ENCODE data around the gene GMPR2.

Gene GMPR2

GRCh38 chr14:24238527-24239037 lies 5.9 kb downstream of the GMPR2 start:
- Histone ChIP-seq H2BK15ac (ENCODE audit: low read depth, poor library complexity, severe bottlenecking) (no peak overlapping the region), H3K27me3 (ENCODE audit: control insufficient read depth in 1 of 2, insufficient read depth in 1 of 2, low read length in 2 of 2) (no peaks in the 10 kb centered on the region), H3K4ac (ENCODE audit: low read depth in 1 of 2, low read length in 2 of 2) (no peak overlapping the region), H3K4me1 (ENCODE audit: control insufficient read depth, insufficient read depth, low read depth, low read length) (peaks cover 17% of the 10 kb centered on the region), H3K18ac (ENCODE audit: low read depth in 1 of 2, low read length in 2 of 2) (no peak overlapping the region), H3K4me2 (ENCODE audit: low read length, poor library complexity, severe bottlenecking) (no peak overlapping the region), H2BK5ac (ENCODE audit: low read depth, low read length, poor library complexity, severe bottlenecking) (no peak overlapping the region), H3K27ac (ENCODE audit: low read length, poor library complexity, severe bottlenecking) (no peak overlapping the region), H3K9ac (ENCODE audit: low read length) (peak overlapping the region; percentile 91), H4K91ac (ENCODE audit: low read length) (no peak overlapping the region), H2AFZ (ENCODE audit: low read depth, low read length) (no peak overlapping the region), H3K14ac (ENCODE audit: low read length in 2 of 2) (no peak overlapping the region), H3K9me3 (ENCODE audit: control insufficient read depth, low read length) (no peaks in the 10 kb centered on the region), H2AK5ac (ENCODE audit: low read length, severe bottlenecking) (no peak overlapping the region), H2BK12ac (ENCODE audit: low read length in 2 of 2) (no peak overlapping the region), H2BK120ac (ENCODE audit: low read depth, low read length) (no peak overlapping the region), H3K36me3 (ENCODE audit: control insufficient read depth in 1 of 2, insufficient read depth in 2 of 2, low read depth in 1 of 2, low read length in 2 of 2) (peaks cover 42 to 73% of the 10 kb centered on the region in 2 experiments), H4K8ac (ENCODE audit: low read length) (no peak overlapping the region), H3K23ac (ENCODE audit: low read length in 2 of 2) (no peak overlapping the region), H3K79me1 (replicated peaks; ENCODE audit: low read length, poor library complexity, severe bottlenecking) (peaks cover 35% of the 10 kb centered on the region), H3K4me3 (ENCODE audit: insufficient read depth in 1 of 2, low read depth in 1 of 2, low read length in 2 of 2) (no peak overlapping the region)
- no peak for DNase-seq
- 95% methylated on average over 5 of the region's 5 CpGs for WGBS

- Histone ChIP-seq H3K4ac (ENCODE audit: low read depth in 1 of 2, low read length in 2 of 2) (no peak overlapping the region), H3K79me1 (replicated peaks; ENCODE audit: low read length, poor library complexity, severe bottlenecking) (peaks cover 31% of the 10 kb centered on the region), H3K27me3 (ENCODE audit: control insufficient read depth in 1 of 2, insufficient read depth in 1 of 2, low read length in 2 of 2) (no peaks in the 10 kb centered on the region), H2BK120ac (ENCODE audit: low read depth, low read length) (no peak overlapping the region), H4K91ac (ENCODE audit: low read length) (no peak overlapping the region), H3K18ac (ENCODE audit: low read depth in 1 of 2, low read length in 2 of 2) (no peak overlapping the region), H2BK15ac (ENCODE audit: low read depth, poor library complexity, severe bottlenecking) (no peak overlapping the region), H3K4me2 (ENCODE audit: low read length, poor library complexity, severe bottlenecking) (no peak overlapping the region), H3K14ac (ENCODE audit: low read length in 2 of 2) (no peak overlapping the region), H2BK5ac (ENCODE audit: low read depth, low read length, poor library complexity, severe bottlenecking) (no peak overlapping the region), H3K23ac (ENCODE audit: low read length in 2 of 2) (no peak overlapping the region), H3K9me3 (ENCODE audit: control insufficient read depth, low read length) (no peaks in the 10 kb centered on the region), H3K36me3 (ENCODE audit: control insufficient read depth in 1 of 2, insufficient read depth in 2 of 2, low read depth in 1 of 2, low read length in 2 of 2) (peaks cover 42 to 59% of the 10 kb centered on the region in 2 experiments), H3K4me1 (ENCODE audit: control insufficient read depth, insufficient read depth, low read depth, low read length) (peaks cover 18% of the 10 kb centered on the region), H4K8ac (ENCODE audit: low read length) (no peak overlapping the region), H3K9ac (ENCODE audit: low read length) (peak overlapping the region; percentile 91), H2AK5ac (ENCODE audit: low read length, severe bottlenecking) (no peak overlapping the region), H3K4me3 (ENCODE audit: insufficient read depth in 1 of 2, low read depth in 1 of 2, low read length in 2 of 2) (peak overlapping the region in 1 of 2 experiments; percentile 97), H2AFZ (ENCODE audit: low read depth, low read length) (no peak overlapping the region), H3K27ac (ENCODE audit: low read length, poor library complexity, severe bottlenecking) (no peak overlapping the region), H2BK12ac (ENCODE audit: low read length in 2 of 2) (no peak overlapping the region)
- 98% methylated on average over 9 of the region's 9 CpGs for WGBS
- no peak for DNase-seq
Measured at GRCh38 chr14:24240110-24240918, 7.6 kb downstream of the GMPR2 start.

GRCh38 chr14:24241829-24242443 lies 9.2 kb downstream of the GMPR2 start:
- Histone ChIP-seq H3K27ac (ENCODE audit: low read length, poor library complexity, severe bottlenecking) (peak overlapping the region; percentile 100), H4K91ac (ENCODE audit: low read length) (peak overlapping the region; percentile 72), H3K9ac (ENCODE audit: low read length) (peak overlapping the region; percentile 91), H3K23ac (ENCODE audit: low read length in 2 of 2) (peak overlapping the region in 1 of 2 experiments; percentile 82), H3K79me1 (replicated peaks; ENCODE audit: low read length, poor library complexity, severe bottlenecking) (peaks cover 21% of the 10 kb centered on the region), H2AK5ac (ENCODE audit: low read length, severe bottlenecking) (peak overlapping the region; percentile 77), H3K4ac (ENCODE audit: low read depth in 1 of 2, low read length in 2 of 2) (peak overlapping the region; percentile 90 to 96), H3K36me3 (ENCODE audit: control insufficient read depth in 1 of 2, insufficient read depth in 2 of 2, low read depth in 1 of 2, low read length in 2 of 2) (peaks cover 32 to 43% of the 10 kb centered on the region in 2 experiments), H3K18ac (ENCODE audit: low read depth in 1 of 2, low read length in 2 of 2) (peak overlapping the region; percentile 94), H3K4me2 (ENCODE audit: low read length, poor library complexity, severe bottlenecking) (peak overlapping the region; percentile 94), H3K4me1 (ENCODE audit: control insufficient read depth, insufficient read depth, low read depth, low read length) (peaks cover 18% of the 10 kb centered on the region), H2BK120ac (ENCODE audit: low read depth, low read length) (peak overlapping the region; percentile 90), H3K4me3 (ENCODE audit: insufficient read depth in 1 of 2, low read depth in 1 of 2, low read length in 2 of 2) (peak overlapping the region; percentile 88 to 97), H3K27me3 (ENCODE audit: control insufficient read depth in 1 of 2, insufficient read depth in 1 of 2, low read length in 2 of 2) (no peaks in the 10 kb centered on the region), H3K14ac (ENCODE audit: low read length in 2 of 2) (peak overlapping the region in 1 of 2 experiments; percentile 96), H3K9me3 (ENCODE audit: control insufficient read depth, low read length) (no peaks in the 10 kb centered on the region), H2BK15ac (ENCODE audit: low read depth, poor library complexity, severe bottlenecking) (peak overlapping the region; percentile 94), H2AFZ (ENCODE audit: low read depth, low read length) (peak overlapping the region; percentile 80), H2BK12ac (ENCODE audit: low read length in 2 of 2) (peak overlapping the region; percentile 59 to 61), H4K8ac (ENCODE audit: low read length) (peak overlapping the region; percentile 95), H2BK5ac (ENCODE audit: low read depth, low read length, poor library complexity, severe bottlenecking) (peak overlapping the region; percentile 99)
- WGBS, result 2% methylated on average over 38 of the region's 39 CpGs
- peak; percentile 97 for DNase-seq

- Histone ChIP-seq H4K8ac (ENCODE audit: low read length) (peak overlapping the region; percentile 86), H3K14ac (ENCODE audit: low read length in 2 of 2) (no peak overlapping the region), H3K9me3 (ENCODE audit: control insufficient read depth, low read length) (no peaks in the 10 kb centered on the region), H2BK12ac (ENCODE audit: low read length in 2 of 2) (peak overlapping the region in 1 of 2 experiments; percentile 67), H2BK120ac (ENCODE audit: low read depth, low read length) (no peak overlapping the region), H3K4ac (ENCODE audit: low read depth in 1 of 2, low read length in 2 of 2) (peak overlapping the region in 1 of 2 experiments; percentile 59), H2BK15ac (ENCODE audit: low read depth, poor library complexity, severe bottlenecking) (no peak overlapping the region), H3K9ac (ENCODE audit: low read length) (peak overlapping the region; percentile 91), H3K23ac (ENCODE audit: low read length in 2 of 2) (no peak overlapping the region), H3K4me2 (ENCODE audit: low read length, poor library complexity, severe bottlenecking) (peak overlapping the region; percentile 89), H3K4me3 (ENCODE audit: insufficient read depth in 1 of 2, low read depth in 1 of 2, low read length in 2 of 2) (peak overlapping the region in 1 of 2 experiments; percentile 97), H3K18ac (ENCODE audit: low read depth in 1 of 2, low read length in 2 of 2) (peak overlapping the region in 1 of 2 experiments; percentile 32), H3K27me3 (ENCODE audit: control insufficient read depth in 1 of 2, insufficient read depth in 1 of 2, low read length in 2 of 2) (no peaks in the 10 kb centered on the region), H3K79me1 (replicated peaks; ENCODE audit: low read length, poor library complexity, severe bottlenecking) (peaks cover 11% of the 10 kb centered on the region), H2BK5ac (ENCODE audit: low read depth, low read length, poor library complexity, severe bottlenecking) (no peak overlapping the region), H3K36me3 (ENCODE audit: control insufficient read depth in 1 of 2, insufficient read depth in 2 of 2, low read depth in 1 of 2, low read length in 2 of 2) (peaks cover 19 to 28% of the 10 kb centered on the region in 2 experiments), H4K91ac (ENCODE audit: low read length) (no peak overlapping the region), H2AFZ (ENCODE audit: low read depth, low read length) (no peak overlapping the region), H3K4me1 (ENCODE audit: control insufficient read depth, insufficient read depth, low read depth, low read length) (peaks cover 15% of the 10 kb centered on the region), H2AK5ac (ENCODE audit: low read length, severe bottlenecking) (peak overlapping the region; percentile 61), H3K27ac (ENCODE audit: low read length, poor library complexity, severe bottlenecking) (peak overlapping the region; percentile 100)
- WGBS, result 63% methylated on average over 6 of the region's 10 CpGs
- no peak for DNase-seq
Measured at GRCh38 chr14:24243336-24243836, 10.7 kb downstream of the GMPR2 start.

Data from mesenchymal stem cell (in vitro differentiated cells and primary cell).